ENCODE measurements around the gene CHFR. TPM values are rescaled to one million over a fixed set of nuclear protein-coding genes. Genes with fewer than 3 reads are reported as not detected.
"Not testable (repeated sequence)": the region's sequence is repeated elsewhere in the genome, so short reads cannot be mapped to it uniquely, and the experiment has no call there.

Gene CHFR
- total RNA-seq, 1 experiment from 2014 or later = 10.2 TPM

DNA sequence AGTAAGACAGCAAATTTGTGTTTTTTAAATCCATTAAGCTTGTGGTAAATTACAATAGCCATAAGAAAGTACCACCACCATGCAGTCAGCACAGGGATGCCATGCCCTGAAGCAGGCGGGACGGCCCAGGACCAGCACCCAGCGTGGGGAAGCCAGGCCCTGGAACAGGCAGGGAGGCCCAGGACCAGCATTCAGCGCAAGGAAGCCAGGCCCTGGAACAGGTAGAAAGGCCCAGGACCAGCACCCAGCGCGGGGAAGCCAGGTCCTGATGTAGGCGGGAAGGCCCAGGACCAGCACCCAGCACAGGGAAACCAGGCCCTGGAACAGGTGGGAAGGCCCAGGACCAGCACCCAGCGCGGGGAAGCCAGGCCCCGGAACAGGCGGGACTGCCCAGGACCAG is 13.2 kb downstream of the CHFR start:
- no peak for DNase-seq (ENCODE audit: low read depth)

DNA sequence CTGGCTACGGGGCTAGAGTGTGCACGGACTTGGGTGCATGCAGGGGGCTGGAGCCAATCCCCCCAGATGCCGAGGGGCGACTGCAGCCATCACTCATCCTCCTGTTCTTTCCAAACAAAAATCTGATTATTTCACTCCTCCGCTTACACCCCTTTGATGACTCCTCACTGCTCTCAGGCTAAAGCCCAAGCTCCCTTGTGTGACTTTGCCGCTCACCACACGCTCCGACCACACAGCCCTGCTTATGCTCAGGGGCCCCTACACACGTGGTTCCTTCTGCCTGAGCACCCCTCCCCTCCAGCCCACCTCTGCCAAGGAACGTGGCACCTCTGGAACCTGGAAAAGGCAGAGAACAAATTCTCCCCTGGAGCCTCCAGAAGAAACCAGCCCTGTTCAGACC is 13.7 kb downstream of the CHFR start:
- no peak for DNase-seq (ENCODE audit: low read depth)

DNA sequence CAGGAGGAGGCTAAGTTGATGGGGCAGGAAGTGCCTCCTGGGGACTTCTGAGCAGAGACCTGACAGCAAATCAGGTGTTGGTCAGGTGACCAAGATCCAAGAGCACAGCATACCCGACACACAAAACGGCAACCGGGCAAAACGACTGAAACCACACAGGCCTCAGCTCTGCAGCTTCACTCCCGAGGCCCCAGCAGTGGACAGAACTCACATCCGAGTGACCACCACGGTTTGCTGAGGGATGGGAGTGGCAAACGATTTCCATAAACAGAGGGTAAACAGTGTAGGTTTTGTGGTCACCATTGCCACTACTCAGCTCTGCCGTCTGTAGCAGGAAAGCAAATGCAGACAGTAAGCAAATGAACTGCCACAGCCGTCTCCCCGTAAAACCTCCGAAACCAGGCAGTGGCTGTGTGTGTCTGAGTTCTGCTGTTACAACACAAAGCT is 14.4 kb downstream of the CHFR start:
- DNase-seq (ENCODE audit: low read depth) = no peak

DNA sequence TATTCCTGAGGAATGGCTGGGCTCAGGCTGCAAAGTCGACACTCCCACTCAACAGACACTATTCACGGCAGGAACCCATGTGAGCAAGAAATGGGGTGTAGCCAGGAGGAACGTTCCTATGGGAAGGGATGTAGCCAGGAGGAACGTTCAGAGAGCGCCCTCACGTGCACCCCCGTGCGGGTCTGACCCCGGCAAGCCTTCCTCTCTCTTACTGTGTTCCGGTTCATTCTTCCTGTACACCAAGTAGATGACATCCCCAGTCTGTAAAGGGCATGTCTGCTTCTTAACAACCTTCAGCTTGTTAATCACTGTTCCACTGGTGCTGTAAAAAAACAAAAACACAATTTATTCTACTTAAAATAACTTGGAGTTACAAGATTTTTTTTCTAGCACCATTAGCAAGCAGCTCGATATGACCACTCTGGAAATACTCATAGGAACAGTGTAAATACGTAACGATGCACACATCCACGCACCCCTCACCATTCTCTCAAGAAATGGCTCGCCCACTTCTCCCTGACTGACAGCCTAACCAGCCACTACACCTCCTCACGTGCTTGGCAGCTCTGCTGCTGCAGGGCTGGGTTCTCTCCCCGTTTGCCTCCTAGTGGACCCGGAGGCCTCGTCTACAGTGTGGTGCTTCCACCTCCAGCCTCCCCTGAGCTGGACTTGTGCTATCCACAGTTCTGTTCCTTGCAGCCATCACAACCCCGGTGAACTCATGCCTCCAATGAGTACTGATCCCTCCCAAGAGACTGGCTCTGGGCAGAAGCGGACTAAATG is 15.1 kb downstream of the CHFR start:
- DNase-seq (ENCODE audit: low read depth) = no peak

DNA sequence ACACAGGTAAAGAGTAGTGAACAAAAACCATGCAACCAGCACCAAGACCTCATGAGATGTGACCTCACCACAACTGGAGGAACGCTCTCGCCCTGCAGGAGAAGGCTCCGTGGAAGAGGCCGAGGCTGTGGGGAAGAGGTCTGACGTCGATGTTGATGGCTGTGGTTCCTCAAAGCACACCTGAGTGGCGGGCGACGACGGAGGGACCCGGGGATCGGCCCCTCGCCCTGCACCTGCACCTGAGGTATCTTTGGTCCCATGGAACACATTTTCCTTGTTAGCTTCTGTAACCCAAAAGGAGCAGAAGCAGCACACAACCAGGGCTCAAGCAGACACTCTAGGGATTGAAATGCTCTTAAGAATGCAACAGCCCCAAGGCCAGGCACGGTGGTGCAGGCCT is 17.9 kb downstream of the CHFR start:
- DNase-seq (ENCODE audit: low read depth) = no peak

DNA sequence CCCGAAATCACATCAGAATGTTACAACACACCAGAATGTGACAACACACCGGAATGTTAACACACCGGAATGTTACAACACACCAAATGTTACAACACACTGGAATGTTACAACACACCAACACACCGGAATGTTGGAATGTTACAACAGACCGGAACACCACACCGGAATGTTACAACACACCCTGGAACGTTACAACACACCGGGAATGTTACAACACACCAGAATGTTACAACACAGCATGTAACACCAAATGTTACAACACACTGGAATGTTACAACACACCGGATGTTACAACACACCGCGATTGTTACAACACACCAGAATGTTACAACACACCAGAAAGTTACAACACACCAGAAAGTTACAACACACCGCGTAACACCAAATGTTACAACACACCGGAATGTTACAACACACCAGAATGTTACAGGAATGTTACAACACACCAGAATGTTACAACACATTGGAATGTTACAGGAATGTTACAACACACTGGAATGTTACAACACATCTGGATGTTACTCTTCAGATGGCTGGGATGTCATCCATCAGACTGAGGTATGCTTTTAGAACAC is 21.1 kb downstream of the CHFR start:
- DNase-seq (ENCODE audit: low read depth) = no peak

DNA sequence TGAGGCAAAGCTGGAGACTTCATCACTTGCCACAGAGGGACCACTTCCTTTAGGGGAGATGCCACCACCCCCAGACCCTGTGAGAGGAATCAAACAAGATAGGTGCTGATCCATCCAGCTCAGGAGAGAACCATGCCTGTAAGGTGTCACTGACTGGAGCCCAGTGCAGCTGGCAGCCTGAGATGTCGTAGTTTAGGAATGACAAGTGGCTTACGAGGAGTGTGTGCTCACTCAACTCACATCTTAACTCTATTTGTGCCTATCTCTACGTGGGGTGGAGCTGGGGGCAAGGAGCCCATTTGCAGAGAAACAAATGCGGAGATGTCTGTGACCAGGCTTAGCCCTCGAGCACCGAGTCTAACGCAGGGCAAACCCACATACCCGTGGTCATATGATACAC is 25.8 kb downstream of the CHFR start:
- DNase-seq (ENCODE audit: low read depth) = no peak

DNA sequence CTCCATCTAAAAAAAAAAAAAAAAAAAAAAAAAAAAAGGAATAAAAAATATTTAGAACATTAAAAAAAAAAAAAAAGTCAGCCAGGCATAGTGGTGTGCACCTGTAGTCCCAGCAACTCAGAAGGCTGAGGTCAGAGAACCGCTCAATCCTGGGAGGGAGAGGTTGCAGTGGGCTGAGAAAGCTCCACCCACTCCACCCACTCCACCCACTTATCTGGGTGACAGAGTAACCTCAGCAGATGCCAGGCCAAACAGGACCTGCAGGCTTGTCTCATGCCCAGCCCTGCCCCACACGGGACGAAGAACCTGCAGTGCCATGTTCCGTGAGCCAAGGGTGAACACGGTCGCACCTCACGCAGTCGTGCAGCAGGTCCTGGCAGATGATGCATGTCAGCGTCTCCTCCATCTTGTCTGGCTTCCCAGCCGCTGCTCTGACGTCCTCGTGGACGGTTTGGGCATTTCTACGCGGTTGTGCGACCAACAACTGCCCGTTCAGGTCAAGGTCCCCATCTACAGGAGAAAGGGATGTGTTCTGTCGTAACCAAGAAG is 28.6 kb downstream of the CHFR start:
- DNase-seq (ENCODE audit: low read depth) = no peak

DNA sequence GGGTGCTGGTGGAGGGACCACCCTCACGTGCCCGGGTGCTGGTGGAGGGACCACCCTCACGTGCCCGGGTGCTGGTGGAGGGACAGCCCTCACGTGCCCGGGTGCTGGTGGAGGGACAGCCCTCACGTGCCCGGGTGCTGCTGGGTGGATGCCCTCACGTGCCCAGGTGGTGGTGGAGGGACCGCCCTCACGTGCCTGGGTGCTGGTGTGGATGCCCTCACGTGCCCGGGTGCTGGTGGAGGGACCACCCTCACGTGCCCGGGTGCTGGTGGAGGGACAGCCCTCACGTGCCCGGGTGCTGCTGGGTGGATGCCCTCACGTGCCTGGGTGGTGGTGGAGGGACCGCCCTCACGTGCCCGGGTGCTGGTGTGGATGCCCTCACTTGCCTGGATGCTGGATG is 30.4 kb downstream of the CHFR start:
- not testable (repeated sequence) for DNase-seq (ENCODE audit: low read depth)

DNA sequence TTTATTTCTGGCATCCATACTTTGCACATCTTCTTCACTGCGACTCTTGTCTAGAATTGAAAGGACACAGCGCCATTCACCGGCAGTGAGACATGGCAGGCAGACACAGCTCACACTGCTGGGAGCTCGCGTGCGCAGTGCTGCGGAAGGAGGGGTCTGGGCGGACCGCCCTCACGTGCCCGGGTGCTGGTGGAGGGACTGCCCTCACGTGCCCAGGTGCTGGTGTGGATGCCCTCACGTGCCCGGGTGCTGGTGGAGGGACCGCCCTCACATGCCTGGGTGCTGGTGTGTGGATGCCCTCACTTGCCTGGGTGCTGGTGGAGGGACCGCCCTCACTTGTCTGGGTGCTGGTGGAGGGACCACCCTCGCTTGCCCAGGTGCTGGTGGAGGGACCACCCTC is 30.8 kb downstream of the CHFR start:
- no peak for DNase-seq (ENCODE audit: low read depth)

DNA sequence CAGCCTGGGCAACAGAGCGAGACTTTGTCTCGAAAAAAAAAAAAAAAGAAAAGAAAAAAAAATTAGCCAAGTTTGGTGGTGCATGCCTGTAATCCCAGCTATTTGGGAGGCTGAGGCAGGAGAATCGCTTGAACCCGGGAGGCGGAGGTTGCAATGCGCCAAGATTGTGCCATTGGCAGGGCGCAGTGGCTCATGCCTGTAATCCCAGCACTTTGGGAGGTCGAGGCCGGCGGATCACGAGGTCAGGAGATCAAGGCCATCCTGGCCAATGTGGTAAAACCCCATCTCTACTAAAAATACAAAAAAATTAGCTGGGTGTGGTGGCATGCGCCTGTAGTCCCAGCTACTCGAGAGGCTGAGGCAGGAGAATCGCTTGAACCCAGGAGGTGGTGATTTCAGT is 32.2 kb downstream of the CHFR start:
- not testable (repeated sequence) for DNase-seq (ENCODE audit: low read depth)

DNA sequence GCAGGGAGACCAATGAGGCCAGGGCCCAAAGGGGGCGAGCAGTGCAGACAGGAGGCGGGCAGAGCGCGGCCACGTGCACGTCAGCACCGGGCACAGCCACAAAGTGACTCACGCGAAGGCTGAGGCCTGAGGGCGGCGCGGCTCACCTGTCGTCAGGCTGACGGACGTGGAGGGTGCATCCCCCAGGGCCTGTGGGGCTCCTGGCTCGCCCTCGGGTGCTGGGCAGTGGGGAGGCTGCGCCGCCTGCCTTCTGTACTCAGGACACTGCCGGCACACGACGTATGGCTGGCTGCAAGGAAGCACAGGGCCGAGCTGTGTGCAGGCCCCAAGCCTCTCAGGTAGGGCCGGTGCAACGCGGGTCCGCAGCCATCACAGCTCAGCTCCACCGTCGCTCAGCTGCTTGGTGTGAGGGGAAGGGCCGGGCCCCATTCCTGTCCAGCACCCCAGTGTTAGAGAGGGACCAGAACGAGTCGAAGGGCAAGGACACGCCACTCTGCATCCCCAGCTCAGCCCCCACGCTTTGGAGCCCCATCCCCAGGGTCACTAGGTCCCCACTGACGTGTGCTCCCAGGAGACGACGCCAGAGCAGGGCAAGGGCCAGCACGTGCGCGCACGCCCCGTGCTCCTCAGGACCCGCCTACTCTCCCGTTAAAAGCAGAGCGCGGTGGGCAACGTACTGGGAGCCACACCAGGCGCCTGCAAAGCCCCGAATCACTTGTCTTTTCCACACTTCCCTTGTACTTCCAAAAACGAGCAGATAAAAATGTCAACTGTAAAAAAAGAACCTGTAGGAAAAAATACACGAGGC is 33.9 kb downstream of the CHFR start:
- no peak for DNase-seq (ENCODE audit: low read depth)

DNA sequence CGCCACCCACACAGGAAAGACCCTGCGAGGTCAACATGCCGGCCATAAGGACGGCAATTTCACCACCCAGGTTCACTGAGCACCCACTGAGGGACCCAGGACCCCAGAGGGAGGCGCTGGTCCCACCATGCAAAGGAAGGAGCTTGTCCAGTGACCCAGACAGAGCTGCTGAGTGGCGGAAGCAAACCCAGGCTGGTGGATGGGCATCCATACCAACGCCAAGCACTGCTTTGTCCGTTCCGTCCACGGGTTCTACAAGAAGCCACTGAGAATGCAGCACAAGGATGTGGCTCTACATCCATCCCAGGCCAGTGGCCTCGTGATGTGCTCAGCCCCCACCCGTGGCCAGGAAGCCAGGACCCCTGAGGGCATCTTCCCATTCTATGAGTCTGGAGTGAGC is 34.9 kb downstream of the CHFR start:
- DNase-seq (ENCODE audit: low read depth) = no peak

DNA sequence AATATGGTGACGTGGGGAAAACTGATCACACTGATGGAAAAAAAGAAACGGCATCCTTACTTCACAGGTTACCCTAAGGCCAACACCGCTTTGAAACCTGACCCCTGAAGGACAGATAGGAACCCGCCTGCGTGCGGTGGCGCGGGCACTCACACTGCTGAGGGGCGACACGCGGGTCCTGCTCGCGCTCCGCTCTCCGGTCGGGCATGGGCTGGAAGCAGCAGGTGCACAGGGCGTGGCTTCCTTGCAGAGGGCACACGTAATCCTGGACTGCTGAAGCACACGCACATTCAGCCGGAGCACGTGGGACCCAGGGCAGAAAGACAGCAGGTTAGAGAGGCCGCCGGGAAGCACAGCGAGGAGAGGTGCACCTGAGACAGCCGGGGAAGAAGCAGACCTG is 35.9 kb downstream of the CHFR start:
- DNase-seq (ENCODE audit: low read depth) = no peak

DNA sequence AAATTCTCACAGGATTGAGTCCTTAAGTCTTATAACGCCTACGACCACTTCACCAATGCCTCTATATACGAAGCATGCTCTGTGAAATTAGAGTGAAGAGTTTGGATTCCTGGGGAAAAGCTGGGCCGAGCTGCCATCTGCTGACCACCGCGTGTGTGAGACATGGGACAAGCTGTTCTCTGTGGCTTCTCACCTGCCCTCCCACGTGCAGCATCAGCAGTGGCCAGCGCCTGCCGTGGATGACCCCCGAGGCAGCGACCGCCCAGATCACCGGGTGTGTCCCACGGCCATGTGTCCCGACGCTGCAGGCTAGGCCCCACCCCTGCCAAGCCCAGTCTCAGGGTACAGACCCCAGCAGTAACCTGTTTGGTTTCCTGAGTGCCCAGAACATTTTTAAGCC is 37.1 kb downstream of the CHFR start:
- DNase-seq (ENCODE audit: low read depth) = no peak

DNA sequence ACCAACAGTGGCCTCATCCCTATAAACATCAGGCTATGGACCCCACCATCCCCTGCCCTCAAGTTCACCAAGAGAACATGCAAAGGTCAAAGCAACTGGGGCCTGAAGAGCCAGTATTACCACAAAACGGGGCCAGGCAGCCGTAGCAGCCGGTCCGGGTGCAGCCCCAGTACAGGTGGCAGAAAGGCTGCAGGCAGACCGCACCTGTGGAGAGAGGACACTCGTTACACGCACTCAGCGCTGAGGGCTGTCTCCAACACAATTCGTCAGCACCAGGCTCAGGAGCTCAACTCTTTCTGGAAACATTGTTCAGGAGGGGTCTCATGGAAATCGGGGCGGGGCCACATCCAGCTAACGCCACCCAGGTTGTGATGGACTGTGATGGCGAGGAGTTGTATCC is 38.9 kb downstream of the CHFR start:
- DNase-seq (ENCODE audit: low read depth) = no peak

DNA sequence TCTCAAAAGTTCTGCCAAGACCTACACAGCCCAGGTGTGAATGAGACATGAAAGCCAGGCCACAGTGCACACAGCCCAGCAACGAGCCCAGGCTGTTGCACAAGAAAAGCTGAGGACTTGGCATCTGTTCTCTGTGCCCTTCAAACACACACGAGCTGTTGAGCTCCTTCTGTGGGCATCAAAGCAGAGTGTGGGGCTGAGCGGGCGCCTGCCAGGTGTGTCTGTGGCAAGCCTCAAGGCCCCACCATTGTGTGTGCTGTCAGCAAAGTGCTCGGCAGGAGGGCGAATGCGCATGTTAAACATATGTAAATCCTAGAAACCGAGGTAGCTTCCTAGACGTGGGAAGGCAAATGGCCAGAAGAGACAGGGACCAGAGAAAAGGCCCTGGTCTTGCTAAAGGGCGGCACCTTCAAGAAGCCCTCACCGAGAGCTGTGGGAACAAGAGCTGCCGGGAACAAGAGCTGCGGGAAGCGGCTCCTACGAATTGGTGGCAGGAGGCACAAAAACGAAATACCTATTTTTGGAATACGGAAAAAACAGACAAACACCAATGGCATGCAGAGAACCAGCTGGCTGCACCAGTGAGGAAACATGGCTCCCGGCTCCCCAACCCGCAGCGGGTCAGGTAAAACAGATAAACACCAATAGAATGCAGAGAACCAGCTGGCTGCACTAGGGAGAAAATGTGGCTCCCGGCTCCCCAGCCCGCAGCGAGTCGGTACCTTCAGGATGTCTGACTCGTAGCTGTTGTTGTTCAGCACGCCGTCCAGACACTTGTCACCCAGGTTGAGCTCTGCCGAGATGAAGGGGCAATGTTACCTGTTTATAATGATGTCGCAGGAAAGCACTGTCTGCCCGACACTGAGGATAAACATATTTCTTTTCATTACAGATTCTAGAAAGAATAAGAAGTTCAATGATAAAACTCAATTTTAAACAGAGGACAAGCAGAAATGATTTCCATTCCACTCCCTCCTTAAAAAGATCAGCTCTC is 39.7 kb downstream of the CHFR start:
- no peak for DNase-seq (ENCODE audit: low read depth)

DNA sequence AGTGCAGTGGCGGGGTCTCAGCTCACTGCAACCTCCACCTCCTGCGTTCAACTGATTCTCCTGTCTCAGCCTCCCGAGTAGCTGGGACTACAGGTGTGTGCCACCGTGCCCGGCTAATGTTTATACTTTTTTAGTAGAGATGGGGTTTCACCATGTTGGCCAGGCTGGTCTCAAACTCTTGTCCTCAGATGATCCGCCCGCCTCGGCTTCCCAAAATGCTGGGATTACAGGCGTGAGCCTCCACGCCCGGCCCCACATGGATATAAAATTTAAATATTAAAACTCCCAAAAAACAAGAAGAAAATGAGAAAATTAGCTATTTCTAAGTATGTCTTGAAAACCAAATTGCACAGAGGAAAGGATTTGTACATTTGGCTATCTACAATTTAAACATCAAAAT is 42.7 kb downstream of the CHFR start:
- DNase-seq (ENCODE audit: low read depth) = not testable (repeated sequence)

DNA sequence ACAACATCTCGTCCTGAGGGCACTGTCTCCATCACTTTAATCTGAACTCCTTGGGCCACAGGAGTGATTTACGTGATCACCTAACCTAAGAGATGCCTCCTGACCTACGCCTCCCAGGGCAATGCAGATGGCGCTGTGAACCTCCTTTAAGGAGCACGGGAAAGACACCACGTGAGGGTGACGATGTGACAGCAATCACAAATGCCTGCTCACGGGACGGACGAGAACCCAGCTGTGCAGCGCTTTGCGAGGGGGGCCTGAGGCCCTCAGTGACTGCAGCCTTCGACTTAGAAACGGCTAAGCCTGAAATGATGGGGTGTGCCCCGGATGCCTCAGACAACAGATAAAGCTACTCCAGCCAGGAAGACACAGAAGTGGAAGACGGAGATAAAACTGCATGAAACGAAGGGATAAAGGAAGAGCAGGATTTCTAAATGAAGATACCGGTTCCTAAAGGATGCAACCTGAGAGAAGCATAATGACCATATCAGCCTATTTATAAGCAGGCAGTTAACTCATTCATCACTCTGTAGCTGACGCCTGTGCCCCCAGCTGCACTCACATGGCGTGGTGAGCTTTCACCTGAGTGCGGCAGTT is 44.9 kb downstream of the CHFR start:
- no peak for DNase-seq (ENCODE audit: low read depth)

DNA sequence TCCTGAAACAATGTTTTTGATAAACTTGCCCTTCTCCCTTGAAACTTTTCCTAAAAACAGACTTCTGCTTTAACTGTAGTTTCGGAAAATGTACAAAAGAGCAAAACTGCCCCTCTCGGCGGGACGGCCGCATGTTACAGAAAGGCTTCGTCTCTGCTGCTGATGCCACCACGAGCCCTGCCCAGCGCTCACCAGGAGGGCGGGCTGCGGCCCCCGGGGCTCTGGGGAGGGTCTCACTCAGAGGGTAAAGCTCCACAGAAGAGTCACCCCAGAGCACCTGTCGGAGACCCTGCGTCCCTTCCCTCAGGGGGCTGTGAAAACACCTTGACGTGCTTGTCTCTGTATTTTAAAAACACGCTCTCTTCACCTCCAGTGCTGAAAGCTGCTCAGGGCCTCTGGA is 46.3 kb downstream of the CHFR start:
- DNase-seq (ENCODE audit: low read depth) = no peak

DNA sequence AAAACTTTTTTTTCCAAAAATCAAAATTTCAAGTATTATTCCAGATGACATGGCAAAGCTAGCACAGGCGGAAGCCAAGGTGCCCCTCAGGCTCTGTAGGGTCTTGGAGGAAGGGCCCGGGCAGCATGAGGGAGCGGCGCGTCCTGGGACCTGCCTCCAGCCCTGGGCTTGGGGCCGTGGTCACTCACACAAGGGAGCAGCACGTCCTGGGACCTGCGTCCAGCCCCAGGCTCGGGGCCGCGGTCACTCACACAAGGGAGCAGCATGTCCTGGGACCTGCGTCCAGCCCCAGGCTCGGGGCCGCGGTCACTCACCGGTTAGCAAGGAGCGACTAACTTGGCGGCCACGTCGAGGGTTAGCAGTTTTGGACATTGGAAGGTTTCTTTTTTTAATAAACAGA is 46.9 kb downstream of the CHFR start:
- no peak for DNase-seq (ENCODE audit: low read depth)

Data from RPMI7951 (cell line).